Cardiac muscle cell (in vitro differentiated cells and primary cell): ENCODE results near the gene IFNA1. TPM values are rescaled to one million over a fixed set of nuclear protein-coding genes. Genes with fewer than 3 reads are reported as not detected.
"Not testable (repeated sequence)": the region's sequence is repeated elsewhere in the genome, so short reads cannot be mapped to it uniquely, and the experiment has no call there.

Experiments used
- DNase-seq, 2 donors: peaks; one replicate each; pipeline versions ENCODE4 v3.0.0 to v3.0.0-alpha.2; 2010 to 2017; ENCODE audit warnings: low read depth in 1 of 2, low spot score in 1 of 2
- H3K27ac ChIP-seq: fragments of 200-600 bp; sonication (generic); 2 replicates; pipeline ENCODE4 v1.5.1; 2016
- H3K27me3 ChIP-seq: fragments of 200-600 bp; sonication (generic); 2 replicates; pipeline ENCODE4 v1.6.0; 2016; ENCODE audit warnings: control low read depth
- H3K36me3 ChIP-seq: fragments of 200-600 bp; sonication (generic); 2 replicates; pipeline ENCODE4 v1.5.1; 2016; ENCODE audit warnings: control low read depth
- H3K4me1 ChIP-seq: fragments of 200-600 bp; sonication (generic); 2 replicates; pipeline ENCODE4 v1.8.1; 2017; ENCODE audit warnings: low read depth, mild to moderate bottlenecking, mixed run types
- H3K4me3 ChIP-seq: fragments of 200-600 bp; sonication (generic); 2 replicates; pipeline ENCODE4 v1.5.1; 2016; ENCODE audit warnings: mild to moderate bottlenecking
- H3K9me3 ChIP-seq: fragments of 200-600 bp; sonication (generic); 2 replicates; pipeline ENCODE4 v1.5.1; 2017; ENCODE audit warnings: low read depth, mild to moderate bottlenecking, control low read depth
- CTCF ChIP-seq: IDR thresholded peaks from 2 replicates; pipeline ENCODE4 v1.5.1; 2012; ENCODE audit warnings: low read depth, mild to moderate bottlenecking, low read length
- polyA plus RNA-seq: library from polyadenylated mRNA; unstranded; fragments of >200 nt; fragmentation: Nextera tagmentation; extraction: Ambion mirVana; gene quantifications from 2 replicates; pipeline ENCODE4 v1.2.1, GENCODE V29; 2016
- total RNA-seq: library from RNA; depleted of rRNA; stranded (reverse); fragments of >200 nt; gene quantifications from 2 replicates; pipeline ENCODE4 v1.2.3, GENCODE V29; 2016

IFNA1 gene
- total and polyA plus RNA-seq, 2 experiments from 2014 or later = not detected

GRCh38 chr9:21432672-21433425, 7.4 kb upstream of the IFNA1 start:
- no peak for TF ChIP-seq CTCF
- DNase-seq = no peak
- H3K4me3 ChIP-seq = no peak overlapping the region
- H3K4me1 ChIP-seq = no peaks in the 10 kb centered on the region
- no peaks in the 10 kb centered on the region for H3K9me3 ChIP-seq
- H3K27ac ChIP-seq = no peak overlapping the region
- H3K27me3 ChIP-seq = no peaks in the 10 kb centered on the region
- no peaks in the 10 kb centered on the region for H3K36me3 ChIP-seq

- no peaks in the 10 kb centered on the region for H3K27me3 ChIP-seq
- peak; percentile 64 for TF ChIP-seq CTCF
- no peaks in the 10 kb centered on the region for H3K36me3 ChIP-seq
- peak; percentile 70 to 85 for DNase-seq
- no peaks in the 10 kb centered on the region for H3K4me1 ChIP-seq
- H3K27ac ChIP-seq = no peak overlapping the region
- H3K9me3 ChIP-seq = no peaks in the 10 kb centered on the region
- no peak overlapping the region for H3K4me3 ChIP-seq
These were observed 5.8 kb upstream of the IFNA1 start for GRCh38 chr9:21434202-21435014.

- H3K27ac ChIP-seq, H3K9me3 ChIP-seq, H3K4me3 ChIP-seq, H3K4me1 ChIP-seq, H3K36me3 ChIP-seq, H3K27me3 ChIP-seq, DNase-seq: not testable (repeated sequence)
These were observed 5.2 kb upstream of the IFNA1 start for GRCh38 chr9:21435015-21435383.

GRCh38 chr9:21443849-21444625, 3.8 kb downstream of the IFNA1 start:
- Histone ChIP-seq H3K27ac (no peak overlapping the region), H3K4me3 (no peak overlapping the region), H3K9me3 (no peaks in the 10 kb centered on the region), H3K27me3 (no peaks in the 10 kb centered on the region), H3K36me3 (no peaks in the 10 kb centered on the region), H3K4me1 (no peaks in the 10 kb centered on the region)
- no peak for DNase-seq
- TF ChIP-seq CTCF = no peak

GRCh38 chr9:21449312-21449711, 9.1 kb downstream of the IFNA1 start:
- H3K36me3 ChIP-seq, H3K4me3 ChIP-seq, H3K27ac ChIP-seq, H3K4me1 ChIP-seq, H3K27me3 ChIP-seq, H3K9me3 ChIP-seq: not testable (repeated sequence)
- DNase-seq = peak in 1 of 2 donors; percentile 19

- no peak for TF ChIP-seq CTCF
These were observed 10.6 kb downstream of the IFNA1 start for GRCh38 chr9:21450733-21451394.

More at GRCh38 chr9:21450733-21451394, 10.6 kb downstream of the IFNA1 start:
- H3K27ac ChIP-seq = no peak overlapping the region
- H3K9me3 ChIP-seq = no peaks in the 10 kb centered on the region
- peak in 1 of 2 donors; percentile 50 for DNase-seq
- no peak overlapping the region for H3K4me3 ChIP-seq
- H3K4me1 ChIP-seq = no peaks in the 10 kb centered on the region
- H3K36me3 ChIP-seq = no peaks in the 10 kb centered on the region
- H3K27me3 ChIP-seq = no peaks in the 10 kb centered on the region
